ENCODE data around the gene EPYC.

DNA sequence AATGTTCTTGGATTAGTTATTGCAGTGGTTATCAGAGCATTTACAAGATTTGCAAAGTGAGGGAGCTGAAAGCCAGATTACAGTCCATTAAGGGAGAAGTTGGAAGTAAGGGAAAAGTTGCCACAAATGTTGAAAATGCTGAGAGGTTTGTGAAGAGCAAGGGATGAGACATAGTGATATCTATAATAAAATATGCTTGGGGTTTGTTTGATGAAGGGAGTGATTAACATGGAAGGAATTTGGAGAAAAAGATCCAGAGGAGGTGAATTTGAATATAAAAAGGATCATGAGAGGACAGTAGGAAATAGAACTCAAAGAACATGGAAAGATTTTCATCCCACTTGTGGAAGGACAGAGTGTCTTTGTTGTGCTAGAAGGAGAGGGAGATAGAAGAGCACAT is 30.5 kb downstream of the EPYC start:
- TF ChIP-seq POLR2A (IDR thresholded peaks at IDR 0.05; ENCODE audit: low read length) = no peak
- TF ChIP-seq GATA1 (IDR thresholded peaks at IDR 0.05; ENCODE audit: low read depth, low read length) = no peak
